OCI-LY3 (cell line): ENCODE measurements around the gene SH3PXD2A.

Source experiments
- H2AFZ ChIP-seq: fragments of 200-600, 300-600 bp; shearing (Covaris generic); 2 replicates; pipeline ENCODE4 v1.6.0; 2014; ENCODE audit warnings: antibody characterized with exemption, low read depth, low read length
- H3K27ac ChIP-seq: fragments of 200-600, 300-600 bp; sonication (generic); 2 replicates; pipeline ENCODE4 v1.5.1; 2014; ENCODE audit warnings: mild to moderate bottlenecking, low read length, moderate library complexity, mixed read lengths
- H3K27me3 ChIP-seq: fragments of 200-600, 300-600 bp; sonication (generic); 2 replicates; pipeline ENCODE4 v1.6.1; 2014; ENCODE audit warnings: low read depth, low read length, mixed read lengths
- H3K36me3 ChIP-seq: fragments of 200-600, 300-600 bp; sonication (generic); replicated peaks from 2 replicates; pipeline ENCODE3; 2014; ENCODE audit warnings: low read depth, low read length, mixed read lengths
- H3K4me1 ChIP-seq: fragments of 300-600, 200-600 bp; sonication (generic); 2 replicates; pipeline ENCODE4 v1.6.1; 2014; ENCODE audit warnings: low read length, mixed read lengths
- H3K4me2 ChIP-seq: fragments of 200-600, 300-600 bp; sonication (generic); 2 replicates; pipeline ENCODE4 v1.6.1; 2014; ENCODE audit warnings: low read length, mixed read lengths
- H3K4me3 ChIP-seq: fragments of 300-600, 200-600 bp; sonication (generic); 2 replicates; pipeline ENCODE4 v1.5.1; 2014; ENCODE audit warnings: antibody characterized with exemption, mild to moderate bottlenecking, low read length, moderate library complexity
- H3K79me2 ChIP-seq: fragments of 300-600, 200-600 bp; shearing (Covaris generic); 2 replicates; pipeline ENCODE4 v1.6.1; 2014; ENCODE audit warnings: mild to moderate bottlenecking, low read length, mixed read lengths
- H3K9ac ChIP-seq: fragments of 300-600, 200-600 bp; shearing (Covaris generic); 2 replicates; pipeline ENCODE4 v1.6.0; 2014; ENCODE audit warnings: mild to moderate bottlenecking, low read length, moderate library complexity
- H3K9me3 ChIP-seq: fragments of 200-600, 300-600 bp; shearing (Covaris generic); 2 replicates; pipeline ENCODE4 v1.6.1; 2014; ENCODE audit warnings: low read length, mixed read lengths; ENCODE audit not compliant: insufficient read depth
- H4K20me1 ChIP-seq: fragments of 200-600, 300-600 bp; sonication (generic); 2 replicates; pipeline ENCODE4 v1.6.1; 2016; ENCODE audit warnings: low read length, mixed read lengths; ENCODE audit not compliant: insufficient read depth
- EZH2phosphoT487 ChIP-seq: fragments of 200-600 bp; shearing (Covaris generic); IDR thresholded peaks from 2 replicates; pipeline ENCODE4 v1.6.1; 2018; ENCODE audit warnings: antibody characterized with exemption, mixed run types, low read depth
- TF ChIP-seq, protein P1 (sequence below): fragments of 200-600, 300-600 bp; sonication (generic); IDR thresholded peaks from 2 replicates; pipeline ENCODE4 v1.5.1; 2014; ENCODE audit warnings: antibody characterized with exemption, low read length, low read depth

The SH3PXD2A gene

DNA sequence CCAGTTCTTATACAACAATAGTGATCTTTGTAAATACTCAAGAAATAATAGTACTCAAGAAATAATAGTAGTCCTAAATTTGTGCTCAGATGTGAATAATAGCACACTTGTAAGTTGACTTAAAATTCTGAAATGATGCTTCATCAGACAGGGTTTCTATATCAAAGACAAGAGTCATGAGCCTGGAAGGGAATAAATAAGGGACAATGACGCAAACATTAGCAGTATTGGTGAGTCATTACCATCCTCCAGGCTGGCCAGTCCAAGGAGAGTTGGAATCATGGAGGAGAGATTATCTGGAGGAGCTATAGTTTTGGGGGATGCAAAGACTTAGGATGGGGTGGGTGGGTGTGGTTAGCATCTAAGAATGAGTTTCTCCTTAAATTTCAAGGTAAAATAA is 6.1 kb upstream of the SH3PXD2A start:
- no peaks in the 10 kb centered on the region for H3K79me2 ChIP-seq
- H3K27ac ChIP-seq: no peak overlapping the region
- H3K36me3 ChIP-seq: no peaks in the 10 kb centered on the region
- no peaks in the 10 kb centered on the region for H3K27me3 ChIP-seq
- no peaks in the 10 kb centered on the region for H4K20me1 ChIP-seq
- TF ChIP-seq, protein P1, sequence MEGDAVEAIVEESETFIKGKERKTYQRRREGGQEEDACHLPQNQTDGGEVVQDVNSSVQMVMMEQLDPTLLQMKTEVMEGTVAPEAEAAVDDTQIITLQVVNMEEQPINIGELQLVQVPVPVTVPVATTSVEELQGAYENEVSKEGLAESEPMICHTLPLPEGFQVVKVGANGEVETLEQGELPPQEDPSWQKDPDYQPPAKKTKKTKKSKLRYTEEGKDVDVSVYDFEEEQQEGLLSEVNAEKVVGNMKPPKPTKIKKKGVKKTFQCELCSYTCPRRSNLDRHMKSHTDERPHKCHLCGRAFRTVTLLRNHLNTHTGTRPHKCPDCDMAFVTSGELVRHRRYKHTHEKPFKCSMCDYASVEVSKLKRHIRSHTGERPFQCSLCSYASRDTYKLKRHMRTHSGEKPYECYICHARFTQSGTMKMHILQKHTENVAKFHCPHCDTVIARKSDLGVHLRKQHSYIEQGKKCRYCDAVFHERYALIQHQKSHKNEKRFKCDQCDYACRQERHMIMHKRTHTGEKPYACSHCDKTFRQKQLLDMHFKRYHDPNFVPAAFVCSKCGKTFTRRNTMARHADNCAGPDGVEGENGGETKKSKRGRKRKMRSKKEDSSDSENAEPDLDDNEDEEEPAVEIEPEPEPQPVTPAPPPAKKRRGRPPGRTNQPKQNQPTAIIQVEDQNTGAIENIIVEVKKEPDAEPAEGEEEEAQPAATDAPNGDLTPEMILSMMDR: no peak
- TF ChIP-seq EZH2phosphoT487: no peak
- H3K9ac ChIP-seq: no peak overlapping the region
- no peak overlapping the region for H2AFZ ChIP-seq
- no peak overlapping the region for H3K4me3 ChIP-seq
- H3K9me3 ChIP-seq: no peaks in the 10 kb centered on the region
- H3K4me1 ChIP-seq: no peaks in the 10 kb centered on the region
- no peak overlapping the region for H3K4me2 ChIP-seq

DNA sequence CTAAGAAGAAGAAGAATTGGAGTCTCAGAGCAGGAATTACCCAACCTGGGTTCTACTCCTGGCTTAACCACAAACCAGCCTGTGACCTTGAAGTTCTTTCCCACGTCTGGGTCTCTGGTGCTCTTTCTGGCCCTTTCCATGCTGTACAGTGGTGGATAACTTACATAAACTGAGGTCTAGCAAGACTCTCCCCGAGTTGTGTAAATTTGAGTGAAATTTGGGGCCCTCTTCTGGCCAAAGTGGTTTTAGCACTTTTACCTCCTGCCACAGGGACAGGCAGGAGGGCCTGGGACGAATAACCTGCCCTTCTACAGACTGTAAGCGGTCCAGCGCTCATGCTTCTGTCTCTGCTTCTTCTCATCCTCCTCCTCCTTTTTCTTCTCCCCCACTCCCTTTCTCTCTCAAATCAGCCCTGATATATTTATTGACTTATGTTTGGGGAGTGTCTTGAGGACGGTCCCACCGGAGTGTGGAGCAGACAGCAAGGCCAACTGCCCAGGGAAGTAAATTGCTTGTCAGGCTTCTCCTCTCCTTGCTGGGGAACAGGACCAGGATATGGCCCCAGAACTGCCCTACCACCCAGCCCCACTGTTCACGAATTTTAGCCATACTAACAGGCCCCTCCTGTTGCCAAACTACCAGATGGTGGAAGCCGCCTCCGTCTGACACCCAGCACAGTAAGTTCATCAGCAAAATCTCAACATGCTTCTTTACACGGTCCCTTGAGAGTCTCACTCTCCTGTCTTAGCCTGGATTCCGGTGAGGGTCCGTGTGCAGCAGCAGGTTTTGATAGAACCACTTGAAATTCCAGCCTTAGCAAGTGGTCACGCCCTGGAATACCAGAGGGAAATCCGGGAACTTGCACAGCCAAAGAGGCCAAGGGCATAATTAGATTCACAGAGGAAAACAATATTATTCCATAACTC is 4.0 kb upstream of the SH3PXD2A start:
- H3K27ac ChIP-seq: no peak overlapping the region
- H3K79me2 ChIP-seq: no peaks in the 10 kb centered on the region
- no peaks in the 10 kb centered on the region for H3K27me3 ChIP-seq
- H3K4me2 ChIP-seq: no peak overlapping the region
- no peak overlapping the region for H3K4me3 ChIP-seq
- no peaks in the 10 kb centered on the region for H4K20me1 ChIP-seq
- no peaks in the 10 kb centered on the region for H3K9me3 ChIP-seq
- H2AFZ ChIP-seq: no peak overlapping the region
- no peak overlapping the region for H3K9ac ChIP-seq
- no peaks in the 10 kb centered on the region for H3K36me3 ChIP-seq
- TF ChIP-seq, protein P1: peak; percentile 61
- no peak for TF ChIP-seq EZH2phosphoT487
- H3K4me1 ChIP-seq: no peaks in the 10 kb centered on the region

DNA sequence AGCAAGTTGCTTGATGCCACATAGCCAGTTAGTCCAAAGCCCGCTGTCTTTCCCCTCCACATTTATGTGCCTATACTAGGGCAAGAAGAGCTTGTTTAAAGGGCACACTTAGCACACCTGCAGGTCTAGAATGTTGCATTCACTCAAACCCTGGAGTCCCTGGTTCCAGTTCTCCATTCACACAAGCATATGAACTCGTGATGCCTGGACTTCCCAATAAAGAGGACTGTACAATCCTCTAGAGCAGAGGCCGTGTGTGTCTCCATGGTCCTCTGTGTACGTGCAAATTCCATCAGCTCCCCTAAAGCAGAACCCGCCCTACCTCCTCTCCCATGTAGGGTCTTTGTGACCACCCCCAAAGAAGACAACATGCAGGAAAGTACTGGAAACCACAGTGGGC is 3.0 kb upstream of the SH3PXD2A start:
- H3K4me1 ChIP-seq: no peaks in the 10 kb centered on the region
- H2AFZ ChIP-seq: no peak overlapping the region
- H3K4me2 ChIP-seq: no peak overlapping the region
- H3K9ac ChIP-seq: no peak overlapping the region
- H3K9me3 ChIP-seq: no peaks in the 10 kb centered on the region
- no peak overlapping the region for H3K4me3 ChIP-seq
- no peaks in the 10 kb centered on the region for H3K36me3 ChIP-seq
- H4K20me1 ChIP-seq: no peaks in the 10 kb centered on the region
- no peak overlapping the region for H3K27ac ChIP-seq
- no peaks in the 10 kb centered on the region for H3K79me2 ChIP-seq
- TF ChIP-seq EZH2phosphoT487: no peak
- TF ChIP-seq, protein P1: no peak
- H3K27me3 ChIP-seq: 0 out of 2 replicates have a peak, but pooled peaks cover 5% of the 10 kb centered on the region

DNA sequence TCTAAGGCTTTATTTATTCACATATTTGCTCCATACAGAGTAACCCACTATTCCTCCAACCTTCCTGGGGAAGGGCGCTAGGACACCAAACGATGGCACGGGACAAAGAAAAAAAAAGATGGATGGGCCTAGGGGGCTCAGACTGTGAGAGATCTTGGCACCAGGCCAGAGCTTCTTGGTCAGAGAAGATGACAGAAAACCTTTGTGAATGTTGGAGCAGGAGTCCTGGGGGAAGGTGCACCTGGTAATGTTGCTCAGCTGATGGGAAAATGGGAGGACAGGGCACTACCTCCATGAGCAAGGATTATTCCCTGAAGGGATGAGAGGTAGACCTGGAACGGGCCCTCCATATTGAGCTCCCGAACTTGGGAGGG is 1.4 kb upstream of the SH3PXD2A start:
- Histone ChIP-seq H3K36me3 (no peaks in the 10 kb centered on the region), H3K9ac (no peak overlapping the region), H3K9me3 (no peaks in the 10 kb centered on the region), H3K4me3 (no peak overlapping the region), H3K4me2 (no peak overlapping the region), H3K27me3 (0 out of 2 replicates have a peak, but pooled peaks cover 5% of the 10 kb centered on the region), H3K79me2 (no peaks in the 10 kb centered on the region), H3K4me1 (no peaks in the 10 kb centered on the region), H4K20me1 (no peaks in the 10 kb centered on the region), H3K27ac (no peak overlapping the region), H2AFZ (no peak overlapping the region)
- TF ChIP-seq, protein P1: no peak
- TF ChIP-seq EZH2phosphoT487: no peak
